NCI-H128 (cell line): ENCODE results near the gene ATXN1.

Experiments
- DNase-seq: peaks from one replicate; lab custom pipeline; 2025; ENCODE audit not compliant: unreplicated experiment; lab: John Stamatoyannopoulos, UW

The ATXN1 gene

GRCh38 chr6:16301511-16301910, 459.7 kb downstream of the ATXN1 start:
- DNase-seq, result no peak

- no peak for DNase-seq
These were observed 461.4 kb downstream of the ATXN1 start for GRCh38 chr6:16299861-16300260.

- no peak for DNase-seq
These were observed 465.1 kb downstream of the ATXN1 start for GRCh38 chr6:16296061-16296670.

- DNase-seq, result no peak
These were observed 465.8 kb downstream of the ATXN1 start for GRCh38 chr6:16295471-16295870.

GRCh38 chr6:16295060-16295459, 466.2 kb downstream of the ATXN1 start:
- DNase-seq, result no peak

- DNase-seq, result no peak
These were observed 466.9 kb downstream of the ATXN1 start for GRCh38 chr6:16294371-16294770.

GRCh38 chr6:16292942-16293341, 468.3 kb downstream of the ATXN1 start:
- DNase-seq, result no peak

- no peak for DNase-seq
These were observed 468.8 kb downstream of the ATXN1 start for GRCh38 chr6:16292432-16292831.

- no peak for DNase-seq
These were observed 469.5 kb downstream of the ATXN1 start for GRCh38 chr6:16291739-16292138.

GRCh38 chr6:16288163-16288562, 473.1 kb downstream of the ATXN1 start:
- no peak for DNase-seq

- no peak for DNase-seq
These were observed 475.1 kb downstream of the ATXN1 start for GRCh38 chr6:16286151-16286522.

- DNase-seq, result no peak
These were observed 475.7 kb downstream of the ATXN1 start for GRCh38 chr6:16285467-16286150.

GRCh38 chr6:16284472-16284871, 476.8 kb downstream of the ATXN1 start:
- no peak for DNase-seq

- no peak for DNase-seq
These were observed 478.9 kb downstream of the ATXN1 start for GRCh38 chr6:16282370-16282769.

- DNase-seq, result no peak
These were observed 482.0 kb downstream of the ATXN1 start for GRCh38 chr6:16279243-16279642.

- no peak for DNase-seq
These were observed 482.5 kb downstream of the ATXN1 start for GRCh38 chr6:16278750-16279149.

- no peak for DNase-seq
These were observed 483.1 kb downstream of the ATXN1 start for GRCh38 chr6:16278048-16278724.

GRCh38 chr6:16277101-16277981, 483.9 kb downstream of the ATXN1 start:
- DNase-seq, result no peak

- DNase-seq, result no peak
These were observed 486.2 kb downstream of the ATXN1 start for GRCh38 chr6:16274885-16275589.

GRCh38 chr6:16274483-16274882, 486.8 kb downstream of the ATXN1 start:
- no peak for DNase-seq

GRCh38 chr6:16273256-16273655, 488.0 kb downstream of the ATXN1 start:
- no peak for DNase-seq
